Measurements from ENCODE around the gene GPX2.
"Not testable (repeated sequence)": the region's sequence is repeated elsewhere in the genome, so short reads cannot be mapped to it uniquely, and the experiment has no call there.

Gene GPX2

GRCh38 chr14:64913477-64913876 is 29.1 kb downstream of the GPX2 start:
- not testable (repeated sequence) for DNase-seq (ENCODE audit: low spot score)

- DNase-seq (ENCODE audit: low spot score) = no peak
These were observed 30.3 kb downstream of the GPX2 start for GRCh38 chr14:64912261-64912660.

GRCh38 chr14:64910847-64911495 is 31.6 kb downstream of the GPX2 start:
- peak; percentile 31 for DNase-seq (ENCODE audit: low spot score)

DNA sequence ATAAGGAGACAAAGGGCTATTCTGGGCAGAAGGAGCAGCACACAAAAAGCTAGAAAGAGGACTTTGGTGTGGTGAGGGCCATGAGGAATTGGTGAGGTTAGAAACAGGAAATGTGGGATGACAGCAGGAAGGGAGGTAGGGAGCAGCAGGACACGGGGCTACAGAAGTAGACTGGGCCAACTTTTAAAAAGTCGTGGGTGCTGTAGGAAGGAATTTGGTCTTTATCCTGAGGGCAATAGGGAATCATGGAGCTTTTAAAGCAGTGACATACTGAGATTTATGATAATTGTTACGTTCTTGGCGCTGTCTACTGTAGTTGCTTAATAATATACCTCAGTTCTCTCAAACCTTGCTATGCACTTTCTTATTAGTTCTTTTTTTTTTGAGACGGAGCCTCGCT is 36.5 kb downstream of the GPX2 start:
- no peak for DNase-seq (ENCODE audit: low spot score)

GRCh38 chr14:64899958-64900357 is 42.6 kb downstream of the GPX2 start:
- no peak for DNase-seq (ENCODE audit: low spot score)

GRCh38 chr14:64891839-64892375 is 50.6 kb downstream of the GPX2 start:
- peak; percentile 91 for DNase-seq (ENCODE audit: low spot score)

DNA sequence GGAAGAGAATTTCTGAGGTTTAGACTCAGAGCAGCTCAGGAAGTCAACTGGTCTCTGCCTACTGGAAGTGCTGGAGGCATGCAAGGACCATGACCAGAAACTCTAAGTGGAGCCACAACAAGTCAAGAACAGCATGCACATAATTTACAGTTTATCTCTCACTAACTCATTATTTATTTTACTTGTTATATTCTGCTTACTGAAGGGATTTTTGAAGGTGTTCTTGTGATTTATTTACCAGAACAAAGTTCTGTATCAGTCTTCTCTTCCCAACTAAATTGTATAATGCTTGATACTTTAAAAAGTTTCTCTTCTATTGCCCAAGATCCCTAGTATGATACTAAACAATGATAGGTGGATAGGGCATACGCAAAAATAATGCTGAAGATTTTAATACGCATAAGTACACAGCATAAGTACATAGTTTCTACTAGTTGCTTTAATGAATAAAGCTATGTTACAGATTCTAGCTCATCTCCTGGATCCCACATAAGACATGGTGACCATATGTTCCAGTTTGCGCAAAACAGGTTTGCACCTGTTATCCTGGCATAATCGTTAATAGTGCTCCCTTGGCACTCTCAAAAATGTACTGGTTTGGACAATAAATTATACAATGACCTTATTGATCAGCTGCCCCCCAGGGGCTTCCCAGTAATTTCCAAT is 51.2 kb downstream of the GPX2 start:
- DNase-seq (ENCODE audit: low spot score) = peak; percentile 83

GRCh38 chr14:64889352-64889751 is 53.2 kb downstream of the GPX2 start:
- no peak for DNase-seq (ENCODE audit: low spot score)
